ENCODE data around the gene FAM120A.
A peak's percentile ranks its signal among the peaks of the same experiment; 100 is the strongest.
"Not testable (repeated sequence)": the region's sequence is repeated elsewhere in the genome, so short reads cannot be mapped to it uniquely, and the experiment has no call there.

FAM120A gene, protein sequence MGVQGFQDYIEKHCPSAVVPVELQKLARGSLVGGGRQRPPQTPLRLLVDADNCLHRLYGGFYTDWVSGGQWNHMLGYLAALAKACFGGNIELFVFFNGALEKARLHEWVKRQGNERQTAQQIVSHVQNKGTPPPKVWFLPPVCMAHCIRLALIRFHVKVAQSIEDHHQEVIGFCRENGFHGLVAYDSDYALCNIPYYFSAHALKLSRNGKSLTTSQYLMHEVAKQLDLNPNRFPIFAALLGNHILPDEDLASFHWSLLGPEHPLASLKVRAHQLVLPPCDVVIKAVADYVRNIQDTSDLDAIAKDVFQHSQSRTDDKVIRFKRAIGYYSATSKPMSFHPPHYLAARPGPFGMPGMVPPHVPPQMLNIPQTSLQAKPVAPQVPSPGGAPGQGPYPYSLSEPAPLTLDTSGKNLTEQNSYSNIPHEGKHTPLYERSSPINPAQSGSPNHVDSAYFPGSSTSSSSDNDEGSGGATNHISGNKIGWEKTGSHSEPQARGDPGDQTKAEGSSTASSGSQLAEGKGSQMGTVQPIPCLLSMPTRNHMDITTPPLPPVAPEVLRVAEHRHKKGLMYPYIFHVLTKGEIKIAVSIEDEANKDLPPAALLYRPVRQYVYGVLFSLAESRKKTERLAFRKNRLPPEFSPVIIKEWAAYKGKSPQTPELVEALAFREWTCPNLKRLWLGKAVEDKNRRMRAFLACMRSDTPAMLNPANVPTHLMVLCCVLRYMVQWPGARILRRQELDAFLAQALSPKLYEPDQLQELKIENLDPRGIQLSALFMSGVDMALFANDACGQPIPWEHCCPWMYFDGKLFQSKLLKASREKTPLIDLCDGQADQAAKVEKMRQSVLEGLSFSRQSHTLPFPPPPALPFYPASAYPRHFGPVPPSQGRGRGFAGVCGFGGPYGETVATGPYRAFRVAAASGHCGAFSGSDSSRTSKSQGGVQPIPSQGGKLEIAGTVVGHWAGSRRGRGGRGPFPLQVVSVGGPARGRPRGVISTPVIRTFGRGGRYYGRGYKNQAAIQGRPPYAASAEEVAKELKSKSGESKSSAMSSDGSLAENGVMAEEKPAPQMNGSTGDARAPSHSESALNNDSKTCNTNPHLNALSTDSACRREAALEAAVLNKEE

DNA sequence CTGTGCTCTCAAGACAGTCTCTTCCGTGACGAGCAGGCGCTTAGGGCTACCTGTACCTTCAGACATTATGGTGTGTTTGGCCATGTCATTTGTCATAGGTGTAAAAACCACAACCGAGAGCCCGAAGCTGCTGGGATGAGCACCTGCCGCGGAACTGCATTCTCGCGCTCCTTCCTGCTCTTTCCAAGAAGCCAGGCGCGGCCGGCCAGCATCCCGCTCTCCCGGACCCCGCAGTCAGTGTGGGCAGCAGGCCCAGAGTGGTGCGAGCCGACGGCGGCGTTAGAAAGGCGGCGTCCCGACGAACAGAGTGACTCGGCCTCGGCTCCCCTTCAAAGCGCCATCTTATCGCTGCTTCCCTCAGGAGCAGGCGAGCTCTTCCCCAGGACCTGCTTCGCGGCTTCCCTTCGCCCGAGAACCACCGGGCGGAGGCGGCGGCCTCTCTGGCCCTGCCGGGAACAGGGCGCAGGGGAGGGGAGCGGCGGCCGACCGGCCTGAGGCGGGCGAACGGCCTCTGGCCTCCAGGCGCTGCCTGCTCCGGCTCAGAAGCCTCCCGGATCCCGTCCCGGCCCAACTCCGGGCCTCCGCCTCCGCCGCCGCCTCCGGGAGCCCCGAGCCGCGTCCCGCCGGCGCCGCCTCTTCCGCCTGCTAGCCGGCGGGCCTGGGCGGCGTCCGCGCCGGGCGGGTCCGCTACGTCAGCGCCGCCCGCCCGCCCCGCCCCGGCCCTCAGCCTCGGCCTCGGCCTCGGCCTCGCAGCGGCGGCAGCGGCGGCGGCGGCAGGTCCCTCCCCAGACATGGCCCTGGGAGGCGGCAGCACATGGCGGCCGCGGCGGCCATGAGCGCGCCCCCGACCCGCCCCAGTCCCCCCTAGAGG lies at the start of gene FAM120A:
Gene FAM120A (plus strand): TSS at position 741 of the 871 bp plus-strand sequence. CDS start 231 bp downstream, outside the sequence.
- peak; percentile 2 for DNase-seq

DNA sequence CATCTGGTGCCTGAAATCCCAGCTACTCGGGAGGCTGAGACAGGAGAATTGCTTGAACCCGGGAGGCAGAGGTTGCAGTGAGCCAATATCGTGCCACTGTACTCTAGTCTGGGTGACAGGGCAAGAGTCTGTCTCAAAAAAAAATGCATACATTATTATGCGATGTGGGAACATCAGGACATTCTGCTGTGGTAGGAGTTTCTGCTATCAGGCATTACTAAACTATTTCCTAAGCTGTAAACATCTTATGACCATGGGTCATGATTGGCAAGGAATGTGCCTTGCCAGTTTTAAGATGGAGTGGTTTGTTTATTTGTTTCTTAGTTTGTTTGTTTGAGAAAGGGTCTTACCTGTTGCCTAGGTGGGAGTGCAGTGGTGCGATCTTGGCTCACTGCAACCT lies 45.1 kb upstream of the FAM120A start:
- DNase-seq: no peak

DNA sequence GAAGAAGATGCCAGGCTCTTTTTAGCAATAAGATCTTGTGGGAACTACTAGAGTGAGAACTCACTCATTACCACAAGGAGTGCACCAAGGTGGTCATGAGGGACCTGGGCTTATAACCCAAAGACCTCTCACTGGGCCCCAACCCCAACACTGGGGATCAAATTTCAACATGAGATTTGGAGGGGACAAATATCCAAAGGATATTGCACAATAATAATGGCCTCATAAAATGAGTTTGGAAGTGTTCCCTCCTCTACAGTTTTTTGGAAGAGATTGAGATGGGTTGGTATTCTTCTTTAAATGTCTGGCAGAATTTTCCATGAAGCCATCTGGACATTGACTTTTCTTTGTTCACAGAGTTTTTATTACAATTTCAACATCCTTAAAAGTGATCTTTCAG lies 38.0 kb upstream of the FAM120A start:
- no peak for DNase-seq

DNA sequence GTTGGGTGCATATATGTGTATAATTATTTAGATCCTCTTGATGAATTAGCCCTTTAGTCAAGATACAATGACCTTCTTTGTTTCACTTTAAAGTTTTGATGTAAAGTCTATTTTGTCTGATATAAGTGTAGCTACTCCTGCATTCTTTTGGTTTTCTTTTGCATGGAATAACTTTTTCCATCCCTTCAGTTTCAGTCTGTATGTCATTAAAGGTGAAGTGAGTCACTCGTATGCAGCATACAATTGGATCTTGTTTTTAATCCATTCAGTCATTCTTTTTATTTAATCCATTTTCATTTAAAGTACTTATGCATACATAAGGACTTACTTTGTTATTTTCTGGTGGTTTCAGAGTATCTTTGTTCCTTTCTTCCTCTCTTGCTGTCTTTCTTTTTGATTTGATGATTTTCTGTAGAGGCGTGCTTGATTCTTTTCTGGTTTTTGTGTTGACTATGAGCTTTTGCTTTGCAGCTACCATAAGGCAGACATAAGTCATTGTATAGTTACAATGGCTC lies 36.3 kb upstream of the FAM120A start:
- DNase-seq: no peak

DNA sequence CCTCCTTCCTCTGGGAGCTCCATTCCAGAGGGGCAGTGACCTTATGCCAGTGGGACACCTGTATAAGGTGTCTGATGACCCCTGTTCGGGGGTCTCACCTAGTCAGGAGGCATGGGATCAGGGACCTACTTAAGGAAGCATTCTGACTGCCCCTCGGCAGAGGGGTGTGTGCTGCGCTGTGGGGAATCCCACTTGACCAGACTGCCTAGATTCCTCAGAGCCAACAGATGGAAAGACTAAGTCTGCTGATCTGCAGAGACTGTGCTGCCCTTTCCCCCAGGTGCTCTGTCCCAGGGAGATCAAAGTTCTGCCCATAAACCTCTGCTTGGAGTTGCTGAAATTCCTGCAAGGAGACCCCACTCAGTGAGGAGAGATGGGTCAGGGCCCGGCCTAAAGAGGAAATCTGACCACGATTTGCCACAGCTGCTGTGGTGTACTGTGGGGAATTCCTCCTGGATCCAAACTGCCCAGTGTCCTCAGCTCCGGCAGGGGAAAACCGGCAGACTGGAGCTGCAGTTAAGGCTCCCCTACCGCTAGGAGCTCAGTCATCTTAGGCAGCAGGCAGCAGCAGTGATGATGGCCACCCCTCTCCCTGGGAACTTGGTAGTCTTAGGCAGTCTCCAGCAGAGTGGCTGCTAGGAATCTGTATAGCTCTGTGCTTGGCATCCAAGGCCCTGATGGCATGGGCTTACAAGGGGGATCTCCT lies 34.8 kb upstream of the FAM120A start:
- no peak for DNase-seq

DNA sequence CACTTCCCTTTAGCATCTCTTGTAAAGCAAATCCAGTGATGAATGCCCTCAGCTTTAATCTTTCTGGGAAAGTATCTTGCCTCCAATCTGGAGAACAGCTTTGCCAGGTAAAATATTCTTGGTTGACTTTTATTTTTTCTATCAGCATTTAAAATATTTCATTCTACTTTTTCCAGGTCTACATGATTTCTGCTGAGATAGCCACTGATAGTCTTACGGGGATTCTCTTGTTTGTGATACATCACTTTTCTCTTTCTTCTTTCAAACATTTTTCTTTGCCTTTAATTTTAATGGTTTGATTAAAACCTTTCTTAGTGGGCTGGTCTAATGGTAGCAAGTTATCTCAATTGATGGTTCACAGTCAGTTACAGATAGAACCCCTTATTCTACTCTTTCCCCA lies 33.9 kb upstream of the FAM120A start:
- no peak for DNase-seq

DNA sequence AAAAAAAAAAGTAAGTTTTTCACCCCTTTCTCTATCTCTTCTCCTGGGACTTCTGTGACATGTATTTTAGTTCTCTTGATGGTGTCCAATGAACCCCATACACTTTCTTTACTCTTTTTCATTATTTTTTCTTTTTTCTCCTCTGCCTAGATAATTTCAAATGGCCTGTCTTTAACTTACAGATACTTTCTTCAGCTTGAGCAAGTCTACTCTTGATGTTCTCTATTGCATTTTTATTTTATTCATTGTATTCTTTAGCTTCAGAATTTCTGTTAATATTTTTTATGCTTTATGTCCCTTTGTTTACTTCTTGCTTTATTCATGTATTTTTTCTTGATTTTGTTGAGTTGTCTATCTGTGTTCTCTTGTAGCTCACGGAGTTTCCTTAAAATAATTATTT lies 32.5 kb upstream of the FAM120A start:
- DNase-seq: no peak

DNA sequence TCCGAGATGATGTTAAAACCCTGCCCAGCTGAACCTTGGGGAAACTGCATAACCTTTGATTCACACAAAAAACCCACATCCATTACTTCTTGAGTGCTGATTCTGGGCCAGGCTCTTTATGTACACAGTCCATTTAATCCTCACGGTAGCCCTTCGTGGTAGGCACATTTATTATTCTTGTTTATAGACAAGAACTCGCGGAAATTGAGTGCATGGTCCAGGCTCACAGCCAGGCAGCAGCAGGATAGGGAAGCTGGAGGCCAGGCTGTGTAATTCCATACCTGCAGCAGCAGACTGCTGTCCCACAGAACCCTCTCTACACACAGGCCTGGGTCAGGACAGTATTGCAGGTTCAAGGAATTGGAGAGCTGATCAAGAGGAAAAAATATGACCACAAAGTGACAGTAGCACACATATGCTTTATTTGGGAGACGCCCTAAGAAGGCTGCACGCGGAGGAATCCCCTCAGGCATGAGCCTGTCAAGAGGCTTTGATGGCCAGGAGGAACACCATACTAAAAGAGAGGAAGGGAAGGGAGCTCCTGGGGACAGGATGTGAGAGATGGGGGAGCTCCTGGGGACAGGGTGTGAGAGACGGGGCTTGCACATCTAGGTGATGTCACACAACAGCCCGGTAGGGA lies 28.4 kb upstream of the FAM120A start:
- DNase-seq: no peak

DNA sequence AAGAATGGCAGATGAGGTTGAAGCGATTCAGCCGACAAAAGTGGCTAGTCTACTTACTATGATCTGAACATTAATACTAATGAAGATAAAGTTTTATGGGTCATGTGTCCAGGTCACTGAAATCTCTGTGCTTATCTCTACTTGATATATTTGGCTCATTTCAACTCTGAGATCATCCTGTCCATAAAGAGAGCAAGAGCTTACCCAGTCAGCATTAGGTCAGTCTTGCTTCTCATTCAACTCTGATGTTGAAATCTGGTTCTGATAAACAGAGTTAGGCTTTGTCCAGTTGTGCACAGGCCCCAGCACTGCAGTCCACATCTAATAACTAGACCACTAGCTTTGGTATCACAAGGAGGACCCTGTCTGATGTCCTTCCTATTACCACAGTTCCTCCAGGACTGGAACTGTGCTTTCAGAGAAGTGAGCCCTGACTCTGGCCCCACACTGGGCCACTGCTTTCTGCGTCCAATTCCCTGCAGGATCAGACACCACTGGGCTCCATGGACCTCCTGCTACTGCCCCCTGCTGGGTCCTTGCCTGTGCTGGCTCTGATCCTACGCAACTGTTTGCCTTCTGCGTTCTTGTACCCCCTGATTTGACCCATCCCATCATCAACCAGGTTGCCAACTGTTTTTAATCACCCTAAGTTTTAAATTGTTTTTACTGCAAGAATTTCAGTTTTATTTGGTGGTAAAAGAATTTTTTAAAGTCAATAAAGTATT lies 23.7 kb upstream of the FAM120A start:
- no peak for DNase-seq

DNA sequence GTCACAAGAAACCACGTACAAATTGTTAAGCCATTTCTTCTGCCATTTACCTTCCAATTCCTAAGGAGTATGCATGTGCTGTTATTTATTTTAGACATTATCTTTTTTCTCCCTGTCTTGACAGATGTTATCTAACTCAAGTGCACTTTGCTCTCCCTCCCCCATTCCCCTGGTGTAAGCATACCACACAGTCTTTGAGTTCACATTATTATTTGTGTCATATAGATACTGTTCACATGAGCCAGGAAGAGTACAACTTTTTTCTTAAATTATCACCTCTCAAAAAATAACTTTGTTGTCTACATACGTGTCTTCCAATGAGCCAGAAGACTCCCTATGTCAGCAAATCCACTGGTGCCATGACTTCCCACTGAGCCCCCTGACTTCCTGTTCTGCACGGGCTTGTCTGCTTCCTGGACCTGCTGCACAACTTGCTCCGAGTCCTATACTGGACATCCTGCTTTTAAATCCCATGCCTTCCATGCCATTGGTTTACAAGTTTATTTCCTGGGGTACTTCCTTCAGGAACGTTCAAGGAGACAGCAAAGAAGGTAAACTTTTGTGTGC lies 19.9 kb upstream of the FAM120A start:
- DNase-seq: no peak

DNA sequence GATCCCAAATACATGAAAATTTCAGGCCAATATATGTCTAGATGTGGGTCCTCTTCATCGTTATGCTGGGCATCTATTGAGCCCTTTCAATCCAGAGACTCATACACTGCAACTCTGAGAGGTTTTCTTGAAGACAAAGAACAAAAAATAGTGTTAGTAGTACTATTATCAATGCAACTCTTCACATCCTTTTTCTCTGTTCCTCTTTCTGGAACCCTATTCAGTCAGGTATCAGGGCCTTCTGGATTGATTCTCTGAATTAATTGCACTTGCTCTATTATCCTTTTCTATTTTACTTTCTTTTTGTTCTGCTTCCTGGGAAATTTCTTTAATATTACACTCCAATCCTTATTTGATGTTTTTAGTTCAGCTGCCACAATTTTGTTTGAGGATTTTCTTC lies 18.5 kb upstream of the FAM120A start:
- no peak for DNase-seq

DNA sequence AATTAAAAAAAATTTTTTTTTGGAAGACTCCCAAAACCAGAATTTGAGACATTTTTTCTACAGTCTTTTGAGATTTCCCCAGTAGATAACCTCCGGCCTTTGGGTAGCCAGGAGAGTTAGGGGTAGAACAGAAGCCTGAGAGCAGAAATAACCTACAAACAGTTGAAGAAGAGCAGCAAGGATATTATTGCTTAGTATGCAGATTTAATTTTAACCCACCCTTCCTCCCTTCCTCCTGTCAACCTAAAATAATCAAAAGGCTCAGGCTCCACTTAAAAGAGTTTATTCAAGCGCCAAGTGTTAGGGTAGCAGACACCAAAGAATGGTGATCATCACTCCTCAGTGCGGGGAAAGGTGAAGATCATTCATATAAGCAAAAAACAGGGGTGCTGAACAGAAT lies 17.4 kb upstream of the FAM120A start:
- no peak for DNase-seq

DNA sequence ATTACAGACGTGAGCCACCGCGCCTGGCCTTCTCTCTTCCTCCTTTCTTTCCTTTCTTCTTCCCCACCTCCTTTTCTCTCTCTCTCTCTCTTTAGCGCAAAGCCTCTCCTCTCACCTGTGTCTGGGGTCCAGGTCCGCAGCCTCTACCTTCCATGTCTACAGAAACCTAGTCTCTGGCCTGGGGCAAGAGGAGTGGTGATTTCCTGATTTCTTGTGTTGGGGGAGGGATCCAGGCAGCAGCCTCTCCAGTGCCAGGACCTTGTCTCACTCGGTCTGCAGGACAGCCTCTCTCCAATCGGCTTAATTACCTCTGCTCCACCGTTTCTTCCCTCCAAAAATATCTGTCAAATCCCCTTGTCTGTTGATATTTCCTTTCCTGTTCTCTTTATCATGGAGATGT lies 16.1 kb upstream of the FAM120A start:
- DNase-seq: no peak

DNA sequence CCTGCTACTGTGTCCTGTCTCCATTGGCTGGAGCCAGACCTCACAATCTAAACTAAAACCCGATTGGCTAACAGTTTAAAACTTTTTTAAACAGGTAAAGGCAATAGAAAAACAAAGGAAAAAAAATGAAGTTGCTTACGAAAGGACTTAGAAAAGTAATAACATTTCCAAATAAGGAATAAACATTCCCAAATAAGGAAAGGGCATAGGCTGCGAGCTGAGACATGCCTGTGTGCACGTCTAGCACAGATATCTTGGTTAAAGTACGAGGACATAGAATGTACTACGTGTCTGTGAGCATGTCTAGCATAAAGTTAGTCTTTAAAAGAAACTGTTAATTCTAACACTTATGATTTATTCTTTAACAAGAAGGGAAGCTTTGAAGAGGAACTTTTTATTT lies 15.3 kb upstream of the FAM120A start:
- DNase-seq: no peak

DNA sequence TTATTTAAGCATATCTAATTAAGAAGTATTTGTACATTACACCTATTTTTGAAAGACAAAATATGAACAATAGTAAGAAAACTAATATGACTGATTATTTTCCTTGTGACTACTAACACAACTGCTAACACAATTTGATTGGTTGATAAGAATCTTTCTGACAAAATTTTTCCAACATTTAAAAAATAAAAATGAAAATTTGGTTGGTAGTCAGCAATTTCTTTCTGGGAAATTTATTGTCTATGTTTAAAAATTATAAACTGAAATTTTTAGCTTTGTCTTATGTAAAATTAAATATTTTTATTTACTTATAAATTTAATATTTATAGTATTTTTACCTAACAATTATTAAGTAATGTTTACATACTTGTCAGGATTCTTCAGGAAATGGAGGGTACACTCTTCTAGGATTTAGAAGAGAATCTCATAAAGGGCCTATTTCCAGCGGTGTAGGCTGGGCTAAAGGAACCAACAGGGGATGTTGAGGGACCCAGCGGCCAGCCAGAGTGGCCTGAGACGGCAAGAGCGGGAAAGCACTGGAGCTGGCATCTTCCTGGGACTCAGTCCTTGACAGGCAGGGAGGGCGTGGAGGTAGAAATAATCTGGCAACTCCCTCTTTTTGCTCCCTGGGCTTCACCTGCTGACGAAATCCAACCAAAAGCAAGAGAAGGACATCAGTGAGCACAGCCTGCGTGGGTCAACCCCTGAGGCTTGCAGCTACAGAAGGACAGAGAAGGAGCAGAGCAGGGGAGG lies 14.7 kb upstream of the FAM120A start:
- no peak for DNase-seq

DNA sequence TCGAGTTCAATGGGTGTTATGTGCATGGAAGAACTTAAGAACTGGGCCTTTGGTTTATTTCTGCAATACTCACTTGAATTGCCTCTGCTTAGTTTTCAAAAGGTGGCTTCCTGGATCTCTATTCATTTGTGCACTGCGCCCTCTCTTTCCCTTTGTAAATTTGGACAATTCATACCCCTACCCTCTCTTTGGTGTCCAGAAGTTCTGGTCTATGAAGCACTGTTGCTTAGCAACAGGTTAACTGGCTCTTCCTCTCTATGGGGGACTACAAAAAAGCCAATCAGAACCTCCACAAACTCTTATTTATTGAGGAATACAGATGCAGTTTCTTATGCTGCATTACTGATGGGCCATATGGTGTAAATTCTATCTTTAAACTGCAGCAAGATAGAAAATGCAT lies 13.5 kb upstream of the FAM120A start:
- DNase-seq: no peak

DNA sequence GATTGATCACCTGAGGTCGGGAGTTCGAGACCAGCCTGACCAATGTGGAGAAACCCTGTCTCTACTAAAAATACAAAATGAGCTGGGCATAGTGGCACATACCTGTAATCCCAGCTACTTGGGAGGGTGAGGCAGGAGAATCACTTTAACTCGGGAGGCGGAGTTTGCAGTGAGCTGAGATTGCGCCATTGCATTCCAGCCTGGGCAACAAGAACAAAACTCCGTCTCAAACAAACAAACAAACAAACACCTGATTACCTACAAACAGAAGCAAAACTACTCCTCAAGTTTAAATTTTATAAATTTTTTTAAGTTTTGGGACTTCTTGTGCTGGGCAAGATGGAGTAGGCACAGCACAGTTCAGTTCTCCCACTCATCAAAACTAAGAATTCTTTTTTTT lies 12.2 kb upstream of the FAM120A start:
- DNase-seq: not testable (repeated sequence)

DNA sequence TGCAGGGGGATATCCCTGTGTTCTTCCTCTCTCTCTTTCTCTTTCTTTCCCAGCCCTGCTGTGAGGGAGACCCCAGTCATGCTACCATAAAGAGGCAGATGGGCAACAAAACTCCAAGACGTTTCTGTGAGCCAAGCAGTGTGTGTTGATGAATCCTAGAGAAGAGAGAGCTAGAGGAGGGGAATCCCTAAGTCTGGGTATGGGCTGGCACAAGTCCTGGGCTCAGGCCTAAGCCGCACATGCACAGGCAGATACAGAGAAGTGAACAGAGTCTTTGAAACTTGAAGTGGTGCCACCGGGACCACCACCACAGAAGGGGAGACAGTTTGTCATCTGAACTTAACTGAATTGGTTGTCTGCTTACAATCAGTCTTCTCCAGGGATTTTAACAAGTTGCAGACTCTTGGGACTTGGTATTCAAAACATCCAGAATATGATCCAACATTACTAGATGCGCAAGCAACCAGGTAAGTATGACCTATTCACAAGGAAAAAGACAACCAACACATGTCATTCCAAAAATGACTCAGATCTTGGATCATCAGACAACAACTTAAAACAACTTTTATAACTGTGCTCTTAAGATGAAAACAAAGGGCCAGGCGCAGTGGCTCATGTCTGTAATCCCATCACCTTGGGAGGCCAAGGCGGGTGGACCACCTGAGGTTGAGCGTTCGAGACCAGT lies 10.4 kb upstream of the FAM120A start:
- no peak for DNase-seq

DNA sequence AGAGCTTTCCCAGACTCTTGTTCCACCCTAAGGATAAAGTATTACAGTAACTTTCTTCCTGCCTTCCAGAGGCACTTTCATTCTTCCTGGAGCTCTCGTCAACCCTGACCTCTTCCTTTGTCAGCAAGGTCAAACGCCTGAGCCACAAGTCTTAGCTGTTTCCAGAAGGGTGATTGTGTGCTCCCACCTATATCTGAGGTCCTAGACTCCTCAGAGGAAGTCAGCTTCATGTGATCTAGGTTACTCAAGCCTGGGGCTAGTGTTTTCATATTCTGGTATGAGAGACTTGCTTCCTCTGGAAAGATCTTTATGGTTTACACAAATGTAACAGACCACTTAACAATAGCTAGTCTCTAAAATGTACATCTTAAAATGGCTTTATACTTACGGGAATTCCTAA lies 5.4 kb upstream of the FAM120A start:
- DNase-seq: no peak
